ENCODE data around the gene EBF4.

Gene EBF4

GRCh38 chr20:2795451-2795850, 102.9 kb downstream of the EBF4 start:
- Histone ChIP-seq H2BK5ac (ENCODE audit: low read depth, low read length, poor library complexity) (no peak overlapping the region), H3K23ac (ENCODE audit: low read length) (no peak overlapping the region), H4K91ac (ENCODE audit: low read depth, low read length) (no peak overlapping the region), H3K27ac (ENCODE audit: low read depth, low read length) (no peak overlapping the region), H3K79me1 (ENCODE audit: low read length) (no peaks in the 10 kb centered on the region), H3K79me2 (ENCODE audit: control insufficient read depth, insufficient read depth, low read length, poor library complexity) (peaks cover 3% of the 10 kb centered on the region), H3K36me3 (ENCODE audit: control insufficient read depth in 1 of 2, insufficient read depth in 2 of 2, low read length in 2 of 2) (peaks cover 24 to 30% of the 10 kb centered on the region in 2 experiments), H2BK120ac (ENCODE audit: insufficient read depth, low read length, poor library complexity) (no peak overlapping the region), H2BK12ac (ENCODE audit: low read length) (no peak overlapping the region), H3K14ac (ENCODE audit: low read length) (no peak overlapping the region), H3K18ac (ENCODE audit: low read length) (no peak overlapping the region), H3K9me3 (ENCODE audit: insufficient read depth, low read depth, low read length) (peaks cover 4% of the 10 kb centered on the region), H3K4me1 (ENCODE audit: control insufficient read depth in 1 of 2, insufficient read depth in 2 of 2, low read length in 2 of 2) (peaks cover 4 to 7% of the 10 kb centered on the region in 2 experiments), H3K4ac (ENCODE audit: low read depth, low read length) (no peak overlapping the region), H2AK5ac (ENCODE audit: low read length) (no peak overlapping the region), H2AFZ (ENCODE audit: insufficient read depth, low read length, poor library complexity) (no peak overlapping the region), H3K4me3 (ENCODE audit: low read depth, low read length) (no peak overlapping the region), H3K27me3 (ENCODE audit: insufficient read depth, low read length) (peaks cover 4% of the 10 kb centered on the region), H4K8ac (ENCODE audit: low read depth, low read length) (no peak overlapping the region), H3K4me2 (ENCODE audit: low read length) (no peak overlapping the region), H4K12ac (ENCODE audit: low read depth, low read length) (no peak overlapping the region), H3K9ac (ENCODE audit: low read length) (no peak overlapping the region)
- DNase-seq, result no peak
- WGBS (ENCODE audit: extremely low coverage, insufficient coverage, insufficient read length), result no CpG with 5 or more reads among the region's 24 CpGs

- H3K9me3 ChIP-seq (ENCODE audit: insufficient read depth, low read depth, low read length), result peaks cover 4% of the 10 kb centered on the region
- no CpG with 5 or more reads among the region's 20 CpGs for WGBS (ENCODE audit: extremely low coverage, insufficient coverage, insufficient read length)
- H3K4me3 ChIP-seq (ENCODE audit: low read depth, low read length), result no peak overlapping the region
- no peak overlapping the region for H4K91ac ChIP-seq (ENCODE audit: low read depth, low read length)
- no peak overlapping the region for H3K9ac ChIP-seq (ENCODE audit: low read length)
- no peak overlapping the region for H3K27ac ChIP-seq (ENCODE audit: low read depth, low read length)
- H3K79me2 ChIP-seq (ENCODE audit: control insufficient read depth, insufficient read depth, low read length, poor library complexity), result peaks cover 3% of the 10 kb centered on the region
- H3K4ac ChIP-seq (ENCODE audit: low read depth, low read length), result no peak overlapping the region
- no peak overlapping the region for H3K4me2 ChIP-seq (ENCODE audit: low read length)
- no peak overlapping the region for H2AK5ac ChIP-seq (ENCODE audit: low read length)
- H3K18ac ChIP-seq (ENCODE audit: low read length), result no peak overlapping the region
- no peaks in the 10 kb centered on the region for H3K79me1 ChIP-seq (ENCODE audit: low read length)
- no peak overlapping the region for H4K8ac ChIP-seq (ENCODE audit: low read depth, low read length)
- H3K23ac ChIP-seq (ENCODE audit: low read length), result no peak overlapping the region
- H2BK12ac ChIP-seq (ENCODE audit: low read length), result no peak overlapping the region
- H3K14ac ChIP-seq (ENCODE audit: low read length), result no peak overlapping the region
- H2BK5ac ChIP-seq (ENCODE audit: low read depth, low read length, poor library complexity), result no peak overlapping the region
- peaks cover 4 to 7% of the 10 kb centered on the region in 2 experiments for H3K4me1 ChIP-seq (ENCODE audit: control insufficient read depth in 1 of 2, insufficient read depth in 2 of 2, low read length in 2 of 2)
- no peak overlapping the region for H2AFZ ChIP-seq (ENCODE audit: insufficient read depth, low read length, poor library complexity)
- peaks cover 24 to 30% of the 10 kb centered on the region in 2 experiments for H3K36me3 ChIP-seq (ENCODE audit: control insufficient read depth in 1 of 2, insufficient read depth in 2 of 2, low read length in 2 of 2)
- H4K12ac ChIP-seq (ENCODE audit: low read depth, low read length), result no peak overlapping the region
- DNase-seq, result no peak
- peaks cover 10% of the 10 kb centered on the region for H3K27me3 ChIP-seq (ENCODE audit: insufficient read depth, low read length)
- no peak overlapping the region for H2BK120ac ChIP-seq (ENCODE audit: insufficient read depth, low read length, poor library complexity)
Observed at GRCh38 chr20:2796011-2796660, 103.6 kb downstream of the EBF4 start.

GRCh38 chr20:2797136-2797983, 104.8 kb downstream of the EBF4 start:
- Histone ChIP-seq H3K9me3 (ENCODE audit: insufficient read depth, low read depth, low read length) (peaks cover 4% of the 10 kb centered on the region), H3K27me3 (ENCODE audit: insufficient read depth, low read length) (peaks cover 18% of the 10 kb centered on the region), H3K27ac (ENCODE audit: low read depth, low read length) (no peak overlapping the region), H3K4me3 (ENCODE audit: low read depth, low read length) (no peak overlapping the region), H4K12ac (ENCODE audit: low read depth, low read length) (no peak overlapping the region), H3K9ac (ENCODE audit: low read length) (no peak overlapping the region), H3K36me3 (ENCODE audit: control insufficient read depth in 1 of 2, insufficient read depth in 2 of 2, low read length in 2 of 2) (peaks cover 24 to 30% of the 10 kb centered on the region in 2 experiments), H3K4me1 (ENCODE audit: control insufficient read depth in 1 of 2, insufficient read depth in 2 of 2, low read length in 2 of 2) (peaks cover 4 to 7% of the 10 kb centered on the region in 2 experiments), H3K79me2 (ENCODE audit: control insufficient read depth, insufficient read depth, low read length, poor library complexity) (peaks cover 3% of the 10 kb centered on the region), H2BK5ac (ENCODE audit: low read depth, low read length, poor library complexity) (no peak overlapping the region), H3K23ac (ENCODE audit: low read length) (no peak overlapping the region), H2BK12ac (ENCODE audit: low read length) (no peak overlapping the region), H3K79me1 (ENCODE audit: low read length) (no peaks in the 10 kb centered on the region), H3K4ac (ENCODE audit: low read depth, low read length) (no peak overlapping the region), H3K14ac (ENCODE audit: low read length) (no peak overlapping the region), H4K8ac (ENCODE audit: low read depth, low read length) (no peak overlapping the region), H3K4me2 (ENCODE audit: low read length) (no peak overlapping the region), H2AK5ac (ENCODE audit: low read length) (no peak overlapping the region), H4K91ac (ENCODE audit: low read depth, low read length) (no peak overlapping the region), H3K18ac (ENCODE audit: low read length) (no peak overlapping the region), H2BK120ac (ENCODE audit: insufficient read depth, low read length, poor library complexity) (no peak overlapping the region), H2AFZ (ENCODE audit: insufficient read depth, low read length, poor library complexity) (no peak overlapping the region)
- WGBS (ENCODE audit: extremely low coverage, insufficient coverage, insufficient read length), result no CpG with 5 or more reads among the region's 16 CpGs
- DNase-seq, result no peak

- WGBS (ENCODE audit: extremely low coverage, insufficient coverage, insufficient read length), result no CpG with 5 or more reads among the region's 19 CpGs
- Histone ChIP-seq H3K4me1 (ENCODE audit: control insufficient read depth in 1 of 2, insufficient read depth in 2 of 2, low read length in 2 of 2) (peaks cover 4 to 7% of the 10 kb centered on the region in 2 experiments), H2BK5ac (ENCODE audit: low read depth, low read length, poor library complexity) (no peak overlapping the region), H4K12ac (ENCODE audit: low read depth, low read length) (no peak overlapping the region), H3K79me2 (ENCODE audit: control insufficient read depth, insufficient read depth, low read length, poor library complexity) (peaks cover 3% of the 10 kb centered on the region), H3K23ac (ENCODE audit: low read length) (no peak overlapping the region), H2AK5ac (ENCODE audit: low read length) (no peak overlapping the region), H3K27ac (ENCODE audit: low read depth, low read length) (no peak overlapping the region), H3K9ac (ENCODE audit: low read length) (no peak overlapping the region), H3K4me3 (ENCODE audit: low read depth, low read length) (no peak overlapping the region), H2BK120ac (ENCODE audit: insufficient read depth, low read length, poor library complexity) (no peak overlapping the region), H3K4ac (ENCODE audit: low read depth, low read length) (no peak overlapping the region), H2BK12ac (ENCODE audit: low read length) (no peak overlapping the region), H3K9me3 (ENCODE audit: insufficient read depth, low read depth, low read length) (peaks cover 4% of the 10 kb centered on the region), H3K79me1 (ENCODE audit: low read length) (no peaks in the 10 kb centered on the region), H3K4me2 (ENCODE audit: low read length) (no peak overlapping the region), H3K27me3 (ENCODE audit: insufficient read depth, low read length) (peaks cover 20% of the 10 kb centered on the region), H3K14ac (ENCODE audit: low read length) (no peak overlapping the region), H2AFZ (ENCODE audit: insufficient read depth, low read length, poor library complexity) (no peak overlapping the region), H4K8ac (ENCODE audit: low read depth, low read length) (no peak overlapping the region), H3K18ac (ENCODE audit: low read length) (no peak overlapping the region), H3K36me3 (ENCODE audit: control insufficient read depth in 1 of 2, insufficient read depth in 2 of 2, low read length in 2 of 2) (peaks cover 24 to 30% of the 10 kb centered on the region in 2 experiments), H4K91ac (ENCODE audit: low read depth, low read length) (no peak overlapping the region)
- no peak for DNase-seq
Observed at GRCh38 chr20:2798095-2798805, 105.7 kb downstream of the EBF4 start.

Measured in trophoblast cell (in vitro differentiated cells and primary cell).